CMK (cell line): ENCODE results near the gene ZYG11A.

Experiments used
- DNase-seq: peaks from one replicate; pipeline ENCODE4 v3.0.0-alpha.2; 2010; ENCODE audit warnings: low read depth

ZYG11A gene

DNA sequence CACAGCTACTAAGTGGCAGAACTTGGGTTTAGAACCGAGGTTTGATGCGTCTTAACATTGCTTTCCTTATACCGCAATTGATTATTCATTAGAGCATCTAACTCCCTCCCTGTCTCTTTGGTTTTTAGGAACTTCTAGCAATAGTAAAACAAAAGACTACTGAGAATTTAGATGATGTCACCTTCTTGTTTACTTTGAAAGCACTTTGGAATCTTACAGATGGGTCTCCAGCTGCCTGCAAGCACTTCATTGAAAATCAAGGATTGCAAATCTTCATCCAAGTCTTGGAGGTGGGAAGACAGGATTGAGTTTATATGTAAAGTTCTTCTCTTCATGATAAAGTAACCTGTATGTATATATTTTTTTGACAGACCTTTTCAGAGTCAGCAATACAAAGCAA lies 35.0 kb downstream of the ZYG11A start:
- no peak for DNase-seq

DNA sequence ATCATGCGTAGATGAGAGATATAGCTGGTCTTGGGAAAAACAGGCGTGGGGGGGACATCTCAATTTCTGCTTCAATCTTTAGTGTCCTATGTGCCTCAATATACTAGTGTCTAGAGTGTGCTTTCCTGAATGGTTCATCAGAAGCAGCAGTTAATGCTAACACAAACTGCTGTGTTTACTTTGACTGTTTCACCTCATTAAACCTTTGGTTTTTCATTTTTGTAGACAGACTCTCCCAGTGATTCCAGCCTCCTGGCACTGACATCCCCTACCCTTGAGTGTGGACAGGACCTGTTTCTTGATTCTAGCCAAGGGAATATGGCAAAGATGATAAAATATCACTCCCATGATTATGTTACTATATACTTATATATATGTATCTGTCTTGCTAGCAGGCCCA lies 37.6 kb downstream of the ZYG11A start:
- no peak for DNase-seq

DNA sequence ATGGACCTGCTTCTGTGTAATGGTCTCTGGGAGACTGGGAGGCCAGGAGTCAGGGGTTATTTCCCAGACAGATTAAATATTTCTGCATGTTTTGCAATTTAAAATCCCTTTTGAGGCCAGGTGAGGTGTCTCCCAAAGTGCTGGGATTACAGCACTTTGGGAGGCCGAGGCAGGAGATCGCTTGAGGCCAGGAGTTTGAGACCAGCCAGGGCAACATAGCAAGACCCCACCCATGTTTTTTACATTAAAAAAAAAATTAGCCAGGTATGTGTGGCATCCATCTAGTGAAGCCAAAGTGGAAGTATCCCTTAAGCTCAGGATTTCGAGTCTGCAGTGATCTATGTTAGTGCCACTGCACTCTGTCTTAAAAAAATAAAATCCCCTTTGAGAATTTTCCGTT lies 44.9 kb downstream of the ZYG11A start:
- DNase-seq: no peak

DNA sequence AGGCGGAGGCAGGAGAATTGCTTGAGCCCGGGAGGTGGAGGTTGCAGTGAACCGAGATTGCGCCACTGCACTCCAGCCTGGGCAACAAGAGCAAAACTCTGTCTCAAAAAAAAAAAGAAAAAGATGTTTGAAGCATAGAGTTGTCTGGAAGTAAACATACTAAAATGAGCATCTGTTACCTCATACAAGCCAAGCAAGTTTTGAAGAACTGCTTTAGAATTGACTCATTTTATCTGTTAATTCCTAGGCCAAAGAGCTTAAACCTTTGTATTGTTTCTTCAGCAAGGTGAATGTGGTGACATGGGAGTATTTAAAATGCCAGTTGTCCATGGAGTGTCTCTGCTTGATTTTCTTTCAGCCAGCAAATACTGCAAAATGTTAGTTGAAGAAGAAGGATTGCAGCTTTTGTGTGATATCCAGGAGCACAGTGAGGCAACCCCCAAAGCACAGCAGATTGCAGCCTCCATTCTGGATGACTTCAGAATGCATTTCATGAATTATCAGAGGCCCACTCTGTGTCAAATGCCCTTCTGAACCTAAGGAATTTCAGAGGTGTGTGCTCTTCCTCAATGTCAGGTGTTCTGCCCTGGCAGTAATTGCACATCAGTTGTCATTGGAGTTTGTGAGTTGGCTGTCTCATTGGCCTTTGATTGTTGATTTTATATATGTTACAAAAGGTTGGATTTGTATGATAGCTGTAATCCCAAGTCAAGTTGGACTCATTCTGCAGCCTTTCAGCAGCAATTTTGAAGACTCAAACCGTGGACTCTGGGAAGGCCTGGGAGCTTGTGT lies 50.1 kb downstream of the ZYG11A start:
- DNase-seq: no peak

DNA sequence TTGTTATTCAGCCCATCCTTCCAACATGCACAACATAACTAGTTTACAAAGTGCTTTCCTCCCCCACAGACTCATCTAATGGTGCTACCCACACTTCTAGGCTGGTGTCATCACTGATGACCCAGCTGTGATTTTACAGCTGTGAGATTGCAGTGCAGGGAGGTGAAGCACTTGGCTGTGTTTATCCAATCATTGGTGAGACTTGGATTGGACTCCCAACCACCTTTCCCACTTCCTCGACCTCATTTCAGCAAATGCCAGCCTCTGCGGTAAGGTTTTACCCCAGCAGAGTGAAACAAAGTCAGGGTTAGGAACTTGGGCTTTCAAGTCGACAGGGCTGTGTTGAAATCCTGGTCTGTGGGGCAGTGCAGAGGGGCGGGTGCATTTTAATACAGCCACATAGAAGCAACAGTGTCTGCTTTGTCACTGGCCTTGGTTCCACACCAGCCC lies 56.9 kb downstream of the ZYG11A start:
- DNase-seq: no peak

DNA sequence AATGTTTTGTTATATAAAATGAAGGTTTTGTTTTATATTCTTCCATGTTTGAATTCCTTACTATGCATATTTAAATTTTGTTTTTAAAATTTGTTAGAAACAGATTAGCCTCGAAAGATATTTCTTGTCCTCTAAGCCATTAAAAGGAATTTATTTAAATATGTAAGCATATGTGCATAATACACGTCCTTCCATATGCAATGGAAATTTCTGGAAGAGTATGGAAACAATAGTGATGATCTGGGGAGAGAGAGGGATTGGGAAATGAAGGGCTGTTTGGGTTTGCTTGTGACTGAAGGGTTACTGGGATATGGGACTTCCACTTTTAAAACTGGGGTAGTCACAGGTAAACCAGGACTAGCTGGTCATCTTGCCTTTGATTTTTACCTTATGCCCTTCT lies 57.8 kb downstream of the ZYG11A start:
- DNase-seq: no peak

DNA sequence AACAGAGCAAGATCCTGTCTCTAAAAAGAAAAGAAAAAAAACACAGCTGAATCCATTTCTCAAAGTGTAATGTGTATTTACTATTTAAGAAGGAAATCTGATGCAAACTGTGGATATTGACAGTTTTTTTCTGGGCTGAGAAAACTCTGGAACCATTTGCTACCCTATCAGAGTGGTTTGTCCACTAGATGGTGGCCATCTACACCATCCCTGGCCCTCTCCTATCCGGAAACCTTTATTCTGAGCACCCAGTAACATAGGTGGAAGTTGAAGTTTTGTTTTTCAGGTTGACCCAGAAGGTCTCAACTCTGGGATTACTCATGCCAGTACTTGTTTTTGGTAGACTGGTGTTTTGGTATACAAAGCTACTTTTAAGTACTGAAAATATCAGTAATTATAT lies 58.8 kb downstream of the ZYG11A start:
- DNase-seq: no peak

DNA sequence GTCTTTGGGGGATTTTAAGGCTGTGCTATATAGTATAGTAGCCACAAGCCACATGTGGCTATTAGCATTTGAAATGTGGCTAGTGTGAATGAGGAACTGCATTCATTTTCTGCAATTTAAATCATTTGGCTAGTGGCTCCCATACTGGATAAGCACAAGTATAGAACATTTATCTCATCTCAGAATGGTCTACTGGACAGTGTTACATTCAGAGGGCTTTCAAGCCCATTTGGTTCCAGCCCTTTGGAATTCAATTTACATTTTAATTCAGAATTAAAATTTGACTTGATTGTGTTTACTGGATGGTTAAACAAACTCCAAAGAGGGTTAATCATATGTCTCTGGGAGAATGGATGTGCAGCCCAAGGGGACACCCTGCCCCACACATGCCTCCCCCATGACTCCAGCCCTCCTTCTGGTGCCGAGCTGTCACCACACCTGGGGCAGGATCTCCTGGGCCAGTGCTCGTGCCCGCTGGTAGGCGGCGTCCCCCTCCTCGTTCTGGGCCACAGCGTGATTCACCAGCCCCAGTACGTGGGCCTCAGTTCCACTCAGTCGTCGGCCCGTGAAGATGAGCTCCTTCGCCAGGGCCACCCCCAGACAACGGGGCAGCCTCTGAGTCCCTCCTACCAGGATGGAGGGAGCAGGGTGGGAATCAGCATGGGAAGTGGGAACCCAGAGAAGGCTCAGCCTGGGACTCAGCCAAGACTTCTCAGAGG lies 61.8 kb downstream of the ZYG11A start:
- no peak for DNase-seq

DNA sequence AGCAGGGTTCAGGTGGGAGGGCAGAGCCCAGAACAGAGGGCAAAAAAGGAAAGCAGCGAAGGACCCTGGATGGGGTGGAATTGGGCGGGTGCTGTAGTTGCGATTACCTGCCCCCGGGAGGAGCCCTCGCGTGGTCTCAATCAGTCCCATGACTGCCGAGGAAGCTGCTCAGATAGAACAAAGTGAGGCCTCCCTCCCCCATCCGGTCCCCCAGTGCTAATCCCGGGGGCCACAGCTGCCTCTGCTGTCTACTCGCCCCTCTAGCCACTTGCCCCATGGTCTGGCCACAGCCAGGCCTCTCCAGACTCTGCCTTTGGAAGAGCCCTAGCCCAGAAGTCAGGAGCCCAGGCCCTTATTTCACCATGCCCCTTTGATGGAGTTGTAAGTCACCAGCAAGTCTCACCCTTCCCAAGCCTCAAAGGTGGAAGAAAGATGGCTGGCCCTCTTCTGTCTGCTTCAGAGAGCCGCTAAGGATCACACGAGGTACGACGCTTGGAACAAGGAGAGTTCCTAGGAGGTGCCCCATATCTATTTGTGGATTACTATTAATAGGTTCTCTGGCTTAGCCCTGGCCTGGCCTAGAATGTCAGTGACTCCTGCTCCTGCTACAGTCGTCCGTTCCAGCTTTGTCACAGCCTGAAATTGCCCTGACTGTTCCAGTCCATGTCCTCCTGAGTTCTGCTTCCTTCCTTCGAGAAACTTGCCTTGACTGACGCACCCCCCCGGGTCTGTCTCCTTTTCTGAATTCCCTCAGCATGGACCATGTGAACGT lies 62.6 kb downstream of the ZYG11A start:
- peak; percentile 11 for DNase-seq

DNA sequence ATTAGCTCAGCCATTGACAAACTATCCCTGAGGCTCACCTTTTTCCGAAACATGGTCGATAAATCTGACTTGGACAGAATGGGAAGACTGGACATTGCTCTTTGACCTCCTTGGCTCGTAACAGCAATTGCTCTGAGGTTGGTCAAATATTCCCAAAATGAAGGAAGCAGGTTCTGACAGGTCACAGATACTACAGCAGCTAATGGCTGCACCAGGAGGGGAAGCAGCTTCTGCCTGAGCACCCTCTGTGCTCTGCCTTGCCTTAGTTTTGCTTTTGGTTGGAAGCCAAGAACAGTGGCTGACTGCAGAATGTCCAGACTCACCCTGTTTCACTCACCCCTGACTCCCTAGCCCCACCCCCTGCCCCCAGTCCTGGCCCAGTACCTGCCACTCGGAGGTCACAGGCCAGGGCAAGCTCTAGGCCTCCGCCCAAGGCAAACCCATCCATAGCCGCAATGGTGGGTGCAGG lies 63.6 kb downstream of the ZYG11A start:
- DNase-seq: no peak

DNA sequence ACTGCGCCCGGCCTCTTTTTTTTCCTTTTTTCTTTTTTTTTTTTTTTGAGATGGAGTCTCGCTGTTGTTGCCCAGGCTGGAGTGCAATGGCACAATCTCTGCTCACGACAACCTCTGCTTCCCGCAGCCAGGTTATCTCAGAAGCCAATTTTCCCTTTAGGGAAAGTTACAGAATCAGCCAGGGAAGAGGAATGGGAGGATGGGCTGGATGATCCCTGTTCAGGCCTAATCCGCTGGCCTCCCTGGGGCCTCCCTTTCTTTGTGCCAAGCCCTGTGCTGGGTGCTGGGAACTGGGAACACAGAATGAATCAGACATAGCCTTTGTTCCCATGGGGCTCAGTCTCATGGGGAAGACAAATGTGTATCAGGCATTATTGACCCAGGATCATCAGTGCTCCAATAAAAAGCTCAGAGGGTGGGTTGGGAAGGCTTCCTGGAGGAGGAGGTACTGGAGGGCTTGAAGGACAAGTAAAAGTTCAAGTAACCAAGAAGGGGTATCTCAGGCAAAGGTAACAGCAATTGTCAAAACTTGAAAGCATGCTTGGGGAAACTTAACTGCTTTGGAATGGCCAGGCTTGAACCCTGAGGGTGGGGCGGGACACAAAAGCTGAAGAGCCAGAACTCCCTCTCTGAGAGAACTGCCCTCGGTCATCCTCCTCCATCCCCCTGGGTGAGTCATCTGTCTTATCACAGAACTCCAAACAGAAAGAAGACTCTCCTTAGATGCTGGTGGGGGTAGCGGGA lies 64.7 kb downstream of the ZYG11A start:
- no peak for DNase-seq

DNA sequence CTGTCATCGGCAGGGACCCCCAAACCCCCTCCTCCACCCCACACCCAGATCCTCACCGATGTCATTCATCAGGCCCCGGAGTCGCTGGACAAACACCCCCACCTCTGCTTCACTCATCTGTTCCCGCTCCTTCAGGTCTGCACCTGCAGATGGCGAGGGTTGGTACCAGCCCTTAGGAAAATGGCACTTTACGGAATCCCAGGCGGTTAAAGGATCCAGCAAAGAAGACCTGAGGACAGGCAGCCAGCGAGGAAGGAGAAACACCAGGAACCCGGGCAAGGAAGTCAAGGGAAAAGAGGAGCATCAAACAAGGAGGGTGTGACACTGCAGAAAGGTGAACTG lies 65.2 kb downstream of the ZYG11A start:
- DNase-seq: no peak

DNA sequence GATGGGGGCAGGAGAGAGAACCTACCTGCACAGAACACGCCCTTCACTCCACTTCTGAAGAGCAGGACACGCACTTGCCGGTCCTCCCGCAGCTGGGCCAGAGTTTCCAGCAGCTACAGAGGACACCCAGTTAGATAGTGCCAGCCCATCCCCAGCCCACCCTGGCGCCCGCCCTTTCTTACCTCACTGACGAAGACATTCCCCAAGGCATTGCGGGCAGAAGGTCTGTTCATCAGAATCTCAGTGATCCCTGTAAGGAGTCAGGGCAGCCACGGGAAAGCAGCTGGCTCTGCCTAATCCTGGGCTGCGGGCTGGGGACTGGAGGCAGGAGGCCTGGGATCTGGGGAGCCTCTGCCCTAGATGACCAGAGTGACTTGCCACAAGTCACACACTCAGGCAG lies 69.0 kb downstream of the ZYG11A start:
- DNase-seq: no peak

DNA sequence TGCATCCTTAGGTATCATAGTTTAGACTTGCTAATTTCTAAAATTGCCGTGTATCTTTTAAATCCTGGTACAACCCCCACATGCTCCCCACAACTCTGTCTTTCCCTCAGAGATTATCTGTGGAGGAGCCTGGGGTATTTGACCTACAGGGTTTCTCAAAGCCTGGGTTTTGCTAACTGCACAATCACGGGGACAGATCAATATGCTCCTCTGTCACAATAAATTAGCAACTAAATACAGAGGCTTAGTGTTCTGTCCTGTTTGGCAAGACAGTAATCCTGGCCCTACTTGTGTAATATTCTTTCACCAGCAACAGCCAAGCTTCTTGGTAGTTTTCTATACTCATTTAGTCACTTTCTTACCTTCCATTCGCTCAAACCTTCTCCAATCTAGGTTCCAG lies 70.5 kb downstream of the ZYG11A start:
- no peak for DNase-seq

DNA sequence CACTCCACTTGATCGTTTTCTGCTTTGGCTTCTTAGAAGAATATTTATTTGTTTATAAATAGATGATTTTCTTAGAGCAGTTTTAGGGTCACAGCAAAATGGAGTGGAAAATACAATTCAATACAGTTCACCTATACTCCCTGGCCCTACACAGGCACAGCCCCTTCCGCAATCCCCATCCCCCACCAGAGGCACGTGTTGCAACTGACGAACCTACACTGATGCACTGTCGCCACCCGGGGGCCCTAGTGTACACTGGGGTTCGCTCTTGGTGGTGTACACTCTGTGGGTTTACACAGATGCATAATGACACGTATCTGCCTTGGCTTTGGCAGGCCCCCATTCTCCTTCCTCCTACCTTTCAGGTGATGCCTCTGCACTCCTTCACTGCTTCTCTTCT lies 71.0 kb downstream of the ZYG11A start:
- no peak for DNase-seq

DNA sequence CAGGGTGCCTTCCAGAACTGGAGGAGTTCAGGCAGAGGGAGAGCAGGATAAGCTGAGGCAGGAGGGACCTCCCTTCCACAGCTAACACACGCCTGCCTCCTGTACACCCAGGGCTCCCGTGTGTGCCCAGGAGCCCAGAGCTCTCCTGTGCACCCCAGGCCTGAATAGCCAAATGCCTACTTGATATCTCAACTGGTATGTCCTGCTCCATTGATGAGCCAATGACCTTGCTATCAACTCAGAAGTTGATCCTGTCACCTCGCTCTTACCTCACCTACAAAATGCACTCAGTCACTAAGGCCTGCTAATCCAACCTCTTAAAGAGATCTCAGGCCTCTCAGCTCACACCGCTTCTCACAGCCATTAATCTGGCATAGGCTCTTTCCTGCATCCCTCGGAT lies 71.9 kb downstream of the ZYG11A start:
- DNase-seq: no peak

DNA sequence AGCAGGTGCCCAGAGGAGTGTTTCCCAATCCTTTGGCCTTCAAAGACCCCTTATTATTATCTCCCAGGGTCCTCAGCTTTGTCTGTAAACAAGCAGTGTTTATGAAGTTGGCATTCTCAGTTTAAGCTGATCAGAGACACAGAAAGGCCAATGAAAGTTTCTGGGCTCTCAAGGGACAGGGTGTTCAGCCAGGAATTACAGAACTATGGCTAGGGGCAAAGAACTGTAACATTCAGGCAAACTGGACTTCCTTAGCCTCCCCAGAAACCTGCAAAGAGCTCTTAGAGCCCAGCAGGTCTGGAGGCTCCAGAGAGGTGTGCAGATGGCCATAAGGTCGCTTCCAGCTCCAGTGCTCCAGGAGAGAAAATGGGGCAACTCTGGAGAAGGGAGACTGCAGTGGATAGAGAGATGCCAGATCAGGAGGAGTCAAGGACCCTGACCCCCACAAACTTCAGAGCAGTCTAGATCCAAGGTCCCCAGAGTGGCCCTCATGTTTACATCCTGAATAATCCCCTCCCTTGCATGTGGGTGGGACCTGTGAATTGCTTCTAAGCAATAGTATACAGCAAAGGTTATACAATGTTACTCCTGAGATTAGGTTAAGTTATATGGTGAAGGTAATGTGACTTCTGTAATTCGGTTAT lies 72.8 kb downstream of the ZYG11A start:
- DNase-seq: no peak

DNA sequence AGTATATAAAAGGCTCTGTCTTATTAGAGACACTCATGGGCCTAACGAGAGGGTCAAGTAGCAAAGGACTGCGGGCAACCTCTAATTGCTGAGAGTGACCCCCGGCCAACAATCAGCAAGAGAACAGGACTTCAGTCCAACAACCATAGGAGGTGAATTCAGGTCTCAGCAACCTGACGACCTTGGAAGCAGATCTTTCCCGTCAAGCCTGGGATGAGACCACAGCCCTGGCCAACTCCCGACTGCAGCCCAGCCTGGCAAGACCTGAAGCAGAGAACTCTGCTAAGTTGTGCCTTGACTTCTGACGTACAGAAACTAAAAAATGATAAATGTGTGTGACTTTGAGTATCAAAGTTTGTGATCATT lies 73.3 kb downstream of the ZYG11A start:
- DNase-seq: no peak

DNA sequence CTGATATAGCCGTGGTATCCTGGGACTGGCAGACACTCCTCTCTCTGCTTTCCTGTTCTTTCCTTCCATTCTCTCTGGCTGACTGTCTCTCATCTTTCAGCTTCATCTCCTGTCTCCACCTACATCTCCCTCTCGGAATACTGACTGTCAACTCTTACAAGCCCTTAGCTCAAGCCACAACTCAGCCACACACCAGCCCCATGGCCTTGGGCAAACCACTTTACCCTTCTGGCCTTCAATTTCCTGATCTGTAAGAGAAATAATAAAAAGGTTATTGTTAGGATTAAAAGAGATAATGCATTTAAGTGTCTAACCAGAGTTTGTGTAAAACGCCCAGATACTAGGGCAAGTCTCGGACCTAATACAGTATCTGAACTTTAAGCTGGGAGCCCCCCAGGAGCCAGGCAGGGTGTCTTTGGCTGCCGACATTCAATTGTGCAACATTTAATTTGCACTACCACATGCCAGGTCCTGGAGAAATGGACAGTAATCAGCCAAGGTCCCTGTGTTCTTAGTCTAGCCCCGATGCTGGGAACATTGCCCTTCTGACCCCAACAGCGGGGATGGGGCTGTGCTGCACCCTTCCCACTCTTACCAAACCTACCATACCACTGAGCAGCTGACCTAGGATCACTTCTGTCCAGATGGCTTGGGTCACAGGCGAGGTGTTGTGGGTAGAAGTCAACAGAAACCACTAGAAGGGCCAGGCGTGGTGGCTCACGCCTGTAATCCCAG lies 73.8 kb downstream of the ZYG11A start:
- DNase-seq: no peak

DNA sequence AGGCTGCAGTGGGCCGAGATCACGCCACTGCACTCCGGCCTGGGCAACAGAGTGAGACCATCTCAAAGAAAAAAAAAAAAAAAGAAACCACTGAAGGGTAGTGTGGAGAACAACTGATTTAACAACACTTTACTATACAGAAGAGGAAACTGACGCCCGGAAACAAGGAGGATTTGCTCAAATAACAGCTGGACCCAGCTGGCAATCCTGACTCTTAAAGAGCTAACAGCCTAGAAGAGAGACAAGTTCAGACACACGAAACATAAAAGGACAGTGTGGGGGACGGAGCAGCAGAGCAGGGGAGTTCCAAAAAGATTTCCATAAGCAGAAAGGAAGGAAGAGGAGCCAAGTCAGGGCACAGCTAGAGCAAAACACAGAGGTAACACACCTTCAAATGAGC lies 74.6 kb downstream of the ZYG11A start:
- DNase-seq: no peak

DNA sequence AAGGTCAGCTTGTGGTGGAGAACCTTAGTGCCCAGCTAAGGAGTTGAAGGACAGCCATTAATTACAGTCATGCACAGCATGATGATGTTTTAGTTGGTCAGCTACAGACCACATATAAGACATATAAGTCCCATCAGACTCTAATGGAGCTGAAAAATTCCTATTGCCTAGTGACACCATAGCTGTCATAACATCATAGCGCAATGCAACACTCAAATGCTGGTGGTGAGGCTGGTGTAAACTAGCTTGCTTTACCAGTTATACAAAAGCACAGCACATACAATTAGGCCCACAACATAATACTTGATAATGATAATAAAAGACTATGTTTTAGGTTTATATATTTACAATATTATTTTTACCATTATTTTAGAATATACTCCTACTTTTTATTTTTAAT lies 75.0 kb downstream of the ZYG11A start:
- no peak for DNase-seq
